GM12875 (cell line): ENCODE results near the gene MEF2C.
"Not testable (repeated sequence)": the region's sequence is repeated elsewhere in the genome, so short reads cannot be mapped to it uniquely, and the experiment has no call there.

Experiments
- H3K4me3 ChIP-seq: one replicate; pipeline ENCODE4 v1.5.1; 2011; ENCODE audit warnings: low read depth, low read length, control low read depth
- TF ChIP-seq, protein P1 (sequence below): IDR thresholded peaks from 2 replicates; pipeline ENCODE4 v1.5.1; 2011; ENCODE audit warnings: low read depth, mild to moderate bottlenecking, control low read depth, inconsistent platforms, low read length, moderate library complexity, borderline replicate concordance; ENCODE audit not compliant: insufficient read depth

MEF2C gene

GRCh38 chr5:88799938-88800535 is 82.9 kb downstream of the MEF2C start:
- TF ChIP-seq, protein P1, sequence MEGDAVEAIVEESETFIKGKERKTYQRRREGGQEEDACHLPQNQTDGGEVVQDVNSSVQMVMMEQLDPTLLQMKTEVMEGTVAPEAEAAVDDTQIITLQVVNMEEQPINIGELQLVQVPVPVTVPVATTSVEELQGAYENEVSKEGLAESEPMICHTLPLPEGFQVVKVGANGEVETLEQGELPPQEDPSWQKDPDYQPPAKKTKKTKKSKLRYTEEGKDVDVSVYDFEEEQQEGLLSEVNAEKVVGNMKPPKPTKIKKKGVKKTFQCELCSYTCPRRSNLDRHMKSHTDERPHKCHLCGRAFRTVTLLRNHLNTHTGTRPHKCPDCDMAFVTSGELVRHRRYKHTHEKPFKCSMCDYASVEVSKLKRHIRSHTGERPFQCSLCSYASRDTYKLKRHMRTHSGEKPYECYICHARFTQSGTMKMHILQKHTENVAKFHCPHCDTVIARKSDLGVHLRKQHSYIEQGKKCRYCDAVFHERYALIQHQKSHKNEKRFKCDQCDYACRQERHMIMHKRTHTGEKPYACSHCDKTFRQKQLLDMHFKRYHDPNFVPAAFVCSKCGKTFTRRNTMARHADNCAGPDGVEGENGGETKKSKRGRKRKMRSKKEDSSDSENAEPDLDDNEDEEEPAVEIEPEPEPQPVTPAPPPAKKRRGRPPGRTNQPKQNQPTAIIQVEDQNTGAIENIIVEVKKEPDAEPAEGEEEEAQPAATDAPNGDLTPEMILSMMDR: no peak
- no peak overlapping the region for H3K4me3 ChIP-seq

DNA sequence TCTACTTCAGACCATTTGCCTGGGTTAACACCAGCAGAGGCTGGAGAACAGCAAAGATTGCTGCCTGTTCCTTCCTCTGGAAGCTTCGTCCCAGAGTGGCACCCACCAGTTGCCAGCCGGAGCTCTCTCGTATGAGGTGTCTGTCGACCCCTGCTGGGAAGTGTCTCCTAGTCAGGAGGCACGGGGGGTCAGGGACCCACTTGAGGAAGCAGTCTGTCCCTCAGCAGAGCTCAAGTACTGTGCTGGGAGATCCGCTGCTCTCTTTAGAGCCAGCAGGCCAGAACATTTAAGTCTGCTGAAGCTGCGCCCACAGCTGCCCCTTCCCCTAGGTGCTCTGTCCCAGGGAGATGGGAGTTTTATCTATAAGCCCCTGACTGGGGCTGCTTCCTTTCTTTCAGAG is 84.1 kb downstream of the MEF2C start:
- not testable (repeated sequence) for H3K4me3 ChIP-seq

- H3K4me3 ChIP-seq: not testable (repeated sequence)
Observed at GRCh38 chr5:88793797-88794196, 89.2 kb downstream of the MEF2C start.

- H3K4me3 ChIP-seq: no peak overlapping the region
- TF ChIP-seq, protein P1: no peak
Observed at GRCh38 chr5:88792144-88792840, 90.7 kb downstream of the MEF2C start.

DNA sequence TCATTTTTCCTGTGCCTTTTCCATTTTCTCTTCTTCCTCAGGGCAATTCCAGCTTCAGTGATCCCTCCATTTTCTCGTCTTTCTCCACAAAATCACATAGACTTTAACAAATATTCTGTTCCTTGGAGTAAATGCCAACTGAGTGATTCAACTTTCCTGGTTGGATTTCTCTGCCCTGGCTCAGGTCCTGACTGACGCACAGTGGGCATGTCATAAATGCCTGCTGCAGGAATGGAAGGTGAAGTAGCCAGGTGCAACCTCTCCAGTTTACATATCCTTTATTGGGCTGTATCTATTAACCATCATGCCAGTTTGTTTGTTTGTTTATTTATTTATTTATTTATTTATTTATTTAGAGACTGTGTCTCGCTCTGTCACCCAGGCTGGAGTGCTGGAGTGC is 95.1 kb downstream of the MEF2C start:
- H3K4me3 ChIP-seq: no peak overlapping the region
- TF ChIP-seq, protein P1: no peak

- TF ChIP-seq, protein P1: no peak
- no peak overlapping the region for H3K4me3 ChIP-seq
Observed at GRCh38 chr5:88786789-88787188, 96.2 kb downstream of the MEF2C start.

GRCh38 chr5:88785746-88786565 is 97.0 kb downstream of the MEF2C start:
- TF ChIP-seq, protein P1: no peak
- H3K4me3 ChIP-seq: no peak overlapping the region

GRCh38 chr5:88782571-88782970 is 100.4 kb downstream of the MEF2C start:
- TF ChIP-seq, protein P1: no peak
- no peak overlapping the region for H3K4me3 ChIP-seq
